GM12891 (cell line): Measurements from ENCODE around the gene CD68.
A peak's percentile ranks its signal among the peaks of the same experiment; 100 is the strongest.

Experiments
- DNase-seq: peaks from one replicate; pipeline ENCODE4 v3.0.0; 2011; ENCODE audit warnings: low spot score; ENCODE audit not compliant: insufficient read length
- FAIRE-seq: peaks from 2 replicates; lab custom pipeline; 2011; peaks lifted over from hg19 to GRCh38; lab: Jason Lieb, UNC
- PAX5 ChIP-seq: IDR thresholded peaks from 2 replicates; pipeline ENCODE4 v1.6.1; 2011; ENCODE audit warnings: low read length, moderate library complexity, mild to moderate bottlenecking; ENCODE audit not compliant: insufficient read depth, severe bottlenecking
- POLR2A ChIP-seq: IDR thresholded peaks from 2 replicates; pipeline ENCODE4 v1.6.1; 2011; ENCODE audit warnings: low read depth, low read length, control low read depth
- POLR2AphosphoS5 ChIP-seq: IDR thresholded peaks from 2 replicates; pipeline ENCODE4 v1.6.1; 2011; ENCODE audit warnings: low read depth, low read length, control low read depth
- POU2F2 ChIP-seq: IDR thresholded peaks from 2 replicates; pipeline ENCODE4 v1.6.1; 2011; ENCODE audit warnings: low read depth, mild to moderate bottlenecking, control low read depth, low read length, moderate library complexity
- SPI1 ChIP-seq: IDR thresholded peaks from 2 replicates; pipeline ENCODE4 v1.6.1; 2011; ENCODE audit warnings: low read depth, low read length, control low read depth
- TAF1 ChIP-seq: IDR thresholded peaks from 2 replicates; pipeline ENCODE4 v1.6.1; 2011; ENCODE audit warnings: low read depth, low read length, control low read depth

CD68 gene

GRCh38 chr17:7550344-7550743 is 29.1 kb upstream of the CD68 start:
- DNase-seq, result no peak

GRCh38 chr17:7551396-7551795 is 28.0 kb upstream of the CD68 start:
- no peak for DNase-seq
- FAIRE-seq, result no peak
- TF ChIP-seq POLR2A, result no peak
- TF ChIP-seq POLR2AphosphoS5, result no peak
- TF ChIP-seq TAF1, result no peak
- no peak for TF ChIP-seq POU2F2
- no peak for TF ChIP-seq SPI1
- no peak for TF ChIP-seq PAX5

More at GRCh38 chr17:7550344-7550743, 29.1 kb upstream of the CD68 start:
- no peak for TF ChIP-seq POU2F2
- TF ChIP-seq TAF1, result no peak
- no peak for TF ChIP-seq SPI1
- no peak for TF ChIP-seq POLR2A
- TF ChIP-seq POLR2AphosphoS5, result no peak
- no peak for TF ChIP-seq PAX5
- no peak for FAIRE-seq

GRCh38 chr17:7552621-7553051 is 26.8 kb upstream of the CD68 start:
- DNase-seq (peak; percentile 52), FAIRE-seq (peak; percentile 97)
- TF ChIP-seq POU2F2 (no peak), TAF1 (no peak), SPI1 (peak; percentile 80)

- TF ChIP-seq POLR2AphosphoS5 (no peak), SPI1 (no peak), TAF1 (no peak), PAX5 (no peak), POLR2A (no peak), POU2F2 (no peak)
- no peak for DNase-seq
- peak; percentile 77 for FAIRE-seq
These were observed 26.1 kb upstream of the CD68 start for GRCh38 chr17:7553356-7553755.

- no peak for FAIRE-seq
- TF ChIP-seq POLR2AphosphoS5, result no peak
- TF ChIP-seq TAF1, result no peak
- TF ChIP-seq POLR2A, result no peak
- TF ChIP-seq SPI1, result no peak
- no peak for TF ChIP-seq PAX5
- no peak for TF ChIP-seq POU2F2
- no peak for DNase-seq
These were observed 24.0 kb upstream of the CD68 start for GRCh38 chr17:7555320-7555948.

- FAIRE-seq, result no peak
- no peak for DNase-seq
- TF ChIP-seq POLR2A, result no peak
- TF ChIP-seq TAF1, result no peak
- TF ChIP-seq SPI1, result no peak
- TF ChIP-seq POLR2AphosphoS5, result no peak
These were observed 22.8 kb upstream of the CD68 start for GRCh38 chr17:7556627-7557026.

GRCh38 chr17:7557147-7557764 is 22.2 kb upstream of the CD68 start:
- TF ChIP-seq POLR2AphosphoS5, result no peak
- no peak for TF ChIP-seq SPI1
- no peak for TF ChIP-seq POLR2A
- TF ChIP-seq TAF1, result no peak
- no peak for TF ChIP-seq POU2F2
- TF ChIP-seq PAX5, result no peak
- DNase-seq (no peak), FAIRE-seq (no peak)

- TF ChIP-seq POU2F2 (peak; percentile 53; the same call in 1 of the 2 replicates), POLR2A (0 out of 2 replicates have a peak, but pooled peaks have one; percentile 42), SPI1 (peak; percentile 47; the same call in 1 of the 2 replicates), TAF1 (0 out of 2 replicates have a peak, but pooled peaks have one; percentile 29), POLR2AphosphoS5 (peak; percentile 31; the same call in 1 of the 2 replicates), PAX5 (no peak)
- FAIRE-seq (peak; percentile 94), DNase-seq (no peak)
These were observed 21.5 kb upstream of the CD68 start for GRCh38 chr17:7557775-7558543.

- FAIRE-seq, result no peak
These were observed 20.7 kb upstream of the CD68 start, which contains the start of gene TNFSF13 for GRCh38 chr17:7558544-7559319. TSS of gene TNFSF13 (plus strand) at chr17:7558750. CDS start at chr17:7559040, 290 bp downstream.

More at GRCh38 chr17:7558544-7559319, 20.7 kb upstream of the CD68 start, which contains the start of gene TNFSF13:
- TF ChIP-seq POLR2A (no peak), TAF1 (no peak), PAX5 (no peak), POLR2AphosphoS5 (no peak), POU2F2 (no peak), SPI1 (no peak)
- no peak for DNase-seq
